ENCODE data around the gene DDX17. TPM values are rescaled to one million over a fixed set of nuclear protein-coding genes. Genes with fewer than 3 reads are reported as not detected.
"Not testable (repeated sequence)": the region's sequence is repeated elsewhere in the genome, so short reads cannot be mapped to it uniquely, and the experiment has no call there.

The DDX17 gene
- total RNA-seq, 2 donors from 2014 or later, result 373 to 600 TPM

GRCh38 chr22:38482662-38483308 is 23.3 kb downstream of the DDX17 start:
- peak; percentile 32 for ATAC-seq (replicated peaks)
- Mint-ChIP-seq H3K9me3 (no peaks in the 10 kb centered on the region), H3K4me1 (peaks cover 7% of the 10 kb centered on the region), H3K27me3 (no peaks in the 10 kb centered on the region), H3K4me3 (no peak overlapping the region), H3K36me3 (ENCODE audit: low read depth) (peaks cover 84% of the 10 kb centered on the region), H3K27ac (no peak overlapping the region)

- H3K27me3 Mint-ChIP-seq, result no peaks in the 10 kb centered on the region
- H3K36me3 Mint-ChIP-seq (ENCODE audit: low read depth), result peaks cover 75% of the 10 kb centered on the region
- H3K9me3 Mint-ChIP-seq, result no peaks in the 10 kb centered on the region
- H3K27ac Mint-ChIP-seq, result no peak overlapping the region
- ATAC-seq (replicated peaks), result no peak
- H3K4me3 Mint-ChIP-seq, result no peak overlapping the region
- H3K4me1 Mint-ChIP-seq, result peaks cover 5% of the 10 kb centered on the region
Observed at GRCh38 chr22:38481871-38482332, 24.2 kb downstream of the DDX17 start.

- Mint-ChIP-seq H3K36me3 (ENCODE audit: low read depth) (peaks cover 70% of the 10 kb centered on the region), H3K4me3 (no peak overlapping the region), H3K9me3 (no peaks in the 10 kb centered on the region), H3K4me1 (peaks cover 5% of the 10 kb centered on the region), H3K27ac (peak overlapping the region; percentile 20), H3K27me3 (no peaks in the 10 kb centered on the region)
- ATAC-seq (replicated peaks), result no peak
Observed at GRCh38 chr22:38481162-38481870, 24.8 kb downstream of the DDX17 start.

GRCh38 chr22:38479096-38479837 is 26.8 kb downstream of the DDX17 start:
- no peaks in the 10 kb centered on the region for H3K27me3 Mint-ChIP-seq
- no peak overlapping the region for H3K27ac Mint-ChIP-seq
- peaks cover 49% of the 10 kb centered on the region for H3K36me3 Mint-ChIP-seq (ENCODE audit: low read depth)
- H3K9me3 Mint-ChIP-seq, result no peaks in the 10 kb centered on the region
- peaks cover 3% of the 10 kb centered on the region for H3K4me1 Mint-ChIP-seq
- no peak overlapping the region for H3K4me3 Mint-ChIP-seq
- ATAC-seq (replicated peaks), result no peak

GRCh38 chr22:38477585-38477984 is 28.5 kb downstream of the DDX17 start:
- no peaks in the 10 kb centered on the region for H3K27me3 Mint-ChIP-seq
- H3K4me1 Mint-ChIP-seq, result no peaks in the 10 kb centered on the region
- peaks cover 32% of the 10 kb centered on the region for H3K36me3 Mint-ChIP-seq (ENCODE audit: low read depth)
- no peak for ATAC-seq (replicated peaks)
- no peaks in the 10 kb centered on the region for H3K9me3 Mint-ChIP-seq
- no peak overlapping the region for H3K4me3 Mint-ChIP-seq
- H3K27ac Mint-ChIP-seq, result no peak overlapping the region

GRCh38 chr22:38474003-38474607 is 32.0 kb downstream of the DDX17 start:
- ATAC-seq (replicated peaks), result no peak
- H3K4me1 Mint-ChIP-seq, result no peaks in the 10 kb centered on the region
- H3K27me3 Mint-ChIP-seq, result no peaks in the 10 kb centered on the region
- H3K9me3 Mint-ChIP-seq, result no peaks in the 10 kb centered on the region
- no peaks in the 10 kb centered on the region for H3K36me3 Mint-ChIP-seq (ENCODE audit: low read depth)
- H3K27ac Mint-ChIP-seq, result no peak overlapping the region
- H3K4me3 Mint-ChIP-seq, result no peak overlapping the region

- no peak overlapping the region for H3K27ac Mint-ChIP-seq
- H3K36me3 Mint-ChIP-seq (ENCODE audit: low read depth), result no peaks in the 10 kb centered on the region
- no peak overlapping the region for H3K4me3 Mint-ChIP-seq
- H3K27me3 Mint-ChIP-seq, result peaks cover 9% of the 10 kb centered on the region
- no peaks in the 10 kb centered on the region for H3K9me3 Mint-ChIP-seq
- no peak for ATAC-seq (replicated peaks)
- no peaks in the 10 kb centered on the region for H3K4me1 Mint-ChIP-seq
Observed at GRCh38 chr22:38471237-38471636, 34.9 kb downstream of the DDX17 start.

GRCh38 chr22:38470179-38470578 is 35.9 kb downstream of the DDX17 start:
- not testable (repeated sequence) for H3K27ac Mint-ChIP-seq; H3K27me3 Mint-ChIP-seq; H3K4me1 Mint-ChIP-seq; H3K9me3 Mint-ChIP-seq; ATAC-seq (replicated peaks); H3K36me3 Mint-ChIP-seq (ENCODE audit: low read depth); H3K4me3 Mint-ChIP-seq

GRCh38 chr22:38469306-38469781 is 36.8 kb downstream of the DDX17 start:
- no peaks in the 10 kb centered on the region for H3K9me3 Mint-ChIP-seq
- no peaks in the 10 kb centered on the region for H3K4me1 Mint-ChIP-seq
- H3K27me3 Mint-ChIP-seq, result peaks cover 9% of the 10 kb centered on the region
- H3K27ac Mint-ChIP-seq, result no peak overlapping the region
- ATAC-seq (replicated peaks), result no peak
- H3K36me3 Mint-ChIP-seq (ENCODE audit: low read depth), result no peaks in the 10 kb centered on the region
- H3K4me3 Mint-ChIP-seq, result no peak overlapping the region

GRCh38 chr22:38468443-38469305 is 37.4 kb downstream of the DDX17 start:
- Mint-ChIP-seq H3K36me3 (ENCODE audit: low read depth) (no peaks in the 10 kb centered on the region), H3K4me3 (peak overlapping the region; percentile 82), H3K27ac (no peak overlapping the region), H3K4me1 (no peaks in the 10 kb centered on the region), H3K9me3 (no peaks in the 10 kb centered on the region), H3K27me3 (peaks cover 14% of the 10 kb centered on the region)
- no peak for ATAC-seq (replicated peaks)

- Mint-ChIP-seq H3K4me3 (peak within 1 kb of the TSS; percentile 82), H3K4me1 (no peaks in the 10 kb centered on the region), H3K27ac (peak within 1 kb of the TSS; percentile 58), H3K27me3 (peaks cover 21% of the 10 kb centered on the region), H3K36me3 (ENCODE audit: low read depth) (no peaks in the 10 kb centered on the region), H3K9me3 (no peaks in the 10 kb centered on the region)
- ATAC-seq (replicated peaks), result peak; percentile 97
Observed at GRCh38 chr22:38467904-38468442, 38.1 kb downstream of the DDX17 start, which contains the start of gene KDELR3. Gene KDELR3 (plus strand): TSS chr22:38468096. CDS start chr22:38468234, 138 bp downstream.

GRCh38 chr22:38467438-38467903 is 38.6 kb downstream of the DDX17 start:
- peaks cover 22% of the 10 kb centered on the region for H3K27me3 Mint-ChIP-seq
- H3K4me3 Mint-ChIP-seq, result peak overlapping the region; percentile 82
- peak overlapping the region; percentile 58 for H3K27ac Mint-ChIP-seq
- no peaks in the 10 kb centered on the region for H3K36me3 Mint-ChIP-seq (ENCODE audit: low read depth)
- peak; percentile 10 for ATAC-seq (replicated peaks)
- no peaks in the 10 kb centered on the region for H3K9me3 Mint-ChIP-seq
- H3K4me1 Mint-ChIP-seq, result no peaks in the 10 kb centered on the region
